Trophoblast cell (in vitro differentiated cells and primary cell): ENCODE data around the gene SEC61B.

Source experiments
- DNase-seq, 2 donors: peaks; one replicate each; pipeline ENCODE4 v3.0.0-alpha.2; 2016
- H2AFZ ChIP-seq: 2 replicates; pipeline ENCODE4 v1.6.1; 2013; ENCODE audit warnings: low read length, moderate library complexity, mild to moderate bottlenecking; ENCODE audit not compliant: insufficient read depth, poor library complexity
- H2AK5ac ChIP-seq: 2 replicates; pipeline ENCODE4 v1.6.1; 2013; ENCODE audit warnings: mild to moderate bottlenecking, low read length
- H2BK120ac ChIP-seq: 2 replicates; pipeline ENCODE4 v1.6.1; 2013; ENCODE audit warnings: low read length, mild to moderate bottlenecking, moderate library complexity; ENCODE audit not compliant: insufficient read depth, poor library complexity
- H2BK12ac ChIP-seq: 2 replicates; pipeline ENCODE4 v1.6.1; 2013; ENCODE audit warnings: mild to moderate bottlenecking, low read length, moderate library complexity
- H2BK5ac ChIP-seq: 2 replicates; pipeline ENCODE4 v1.6.1; 2013; ENCODE audit warnings: low read length, low read depth, moderate library complexity, mild to moderate bottlenecking; ENCODE audit not compliant: poor library complexity
- H3K14ac ChIP-seq: 2 replicates; pipeline ENCODE4 v1.6.1; 2013; ENCODE audit warnings: mild to moderate bottlenecking, low read length
- H3K18ac ChIP-seq: 2 replicates; pipeline ENCODE4 v1.6.1; 2013; ENCODE audit warnings: mild to moderate bottlenecking, low read length
- H3K23ac ChIP-seq: 2 replicates; pipeline ENCODE4 v1.6.1; 2013; ENCODE audit warnings: low read length
- H3K27ac ChIP-seq: 2 replicates; pipeline ENCODE4 v1.5.1; 2013; ENCODE audit warnings: low read depth, mild to moderate bottlenecking, inconsistent platforms, low read length, moderate library complexity
- H3K27me3 ChIP-seq: 2 replicates; pipeline ENCODE4 v1.6.1; 2013; ENCODE audit warnings: inconsistent platforms, mild to moderate bottlenecking, low read length, moderate library complexity; ENCODE audit not compliant: insufficient read depth
- H3K36me3 ChIP-seq, 2 experiments: 1 replicate in 1 of 2; 2 replicates in 1 of 2; pipeline ENCODE4 v1.6.1; 2013; ENCODE audit warnings: low read length in 2 of 2, mild to moderate bottlenecking in 2 of 2, moderate library complexity in 1 of 2; ENCODE audit not compliant: insufficient read depth in 2 of 2, control insufficient read depth in 1 of 2
- H3K4ac ChIP-seq: 2 replicates; pipeline ENCODE4 v1.6.1; 2013; ENCODE audit warnings: low read depth, mild to moderate bottlenecking, low read length, moderate library complexity
- H3K4me1 ChIP-seq, 2 experiments: 1 replicate in 1 of 2; 2 replicates in 1 of 2; pipeline ENCODE4 v1.6.1; 2013; ENCODE audit warnings: low read length in 2 of 2, mild to moderate bottlenecking in 2 of 2, moderate library complexity in 1 of 2; ENCODE audit not compliant: insufficient read depth in 2 of 2, control insufficient read depth in 1 of 2
- H3K4me2 ChIP-seq: 2 replicates; pipeline ENCODE4 v1.6.1; 2013; ENCODE audit warnings: inconsistent platforms, mild to moderate bottlenecking, low read length, moderate library complexity
- H3K4me3 ChIP-seq: 2 replicates; pipeline ENCODE4 v1.5.1; 2013; ENCODE audit warnings: mild to moderate bottlenecking, low read depth, low read length, inconsistent platforms
- H3K79me1 ChIP-seq: one replicate; pipeline ENCODE4 v1.6.1; 2013; ENCODE audit warnings: low read length
- H3K79me2 ChIP-seq: 2 replicates; pipeline ENCODE4 v1.6.1; 2013; ENCODE audit warnings: low read length, mild to moderate bottlenecking; ENCODE audit not compliant: control insufficient read depth, insufficient read depth, poor library complexity
- H3K9ac ChIP-seq: 2 replicates; pipeline ENCODE4 v1.6.1; 2013; ENCODE audit warnings: mild to moderate bottlenecking, low read length
- H3K9me3 ChIP-seq: 2 replicates; pipeline ENCODE4 v1.6.1; 2013; ENCODE audit warnings: low read depth, mild to moderate bottlenecking, control low read depth, inconsistent platforms, low read length; ENCODE audit not compliant: insufficient read depth
- H4K12ac ChIP-seq: 2 replicates; pipeline ENCODE4 v1.6.1; 2013; ENCODE audit warnings: low read depth, mild to moderate bottlenecking, low read length, moderate library complexity
- H4K8ac ChIP-seq: 2 replicates; pipeline ENCODE4 v1.6.1; 2013; ENCODE audit warnings: low read depth, mild to moderate bottlenecking, low read length, moderate library complexity
- H4K91ac ChIP-seq: one replicate; pipeline ENCODE4 v1.6.1; 2013; ENCODE audit warnings: low read depth, mild to moderate bottlenecking, low read length, moderate library complexity
- WGBS: extraction: QIAGEN DNeasy Blood & Tissue Kit; methylation state at CpG from one replicate; pipeline ENCODE4 v1.1.7; 2013; ENCODE audit warnings: missing lambda C conversion rate; ENCODE audit not compliant: insufficient read length, insufficient coverage; ENCODE audit errors: extremely low coverage; 5-methylcytosine and 5-hydroxymethylcytosine counted together

SEC61B gene

DNA sequence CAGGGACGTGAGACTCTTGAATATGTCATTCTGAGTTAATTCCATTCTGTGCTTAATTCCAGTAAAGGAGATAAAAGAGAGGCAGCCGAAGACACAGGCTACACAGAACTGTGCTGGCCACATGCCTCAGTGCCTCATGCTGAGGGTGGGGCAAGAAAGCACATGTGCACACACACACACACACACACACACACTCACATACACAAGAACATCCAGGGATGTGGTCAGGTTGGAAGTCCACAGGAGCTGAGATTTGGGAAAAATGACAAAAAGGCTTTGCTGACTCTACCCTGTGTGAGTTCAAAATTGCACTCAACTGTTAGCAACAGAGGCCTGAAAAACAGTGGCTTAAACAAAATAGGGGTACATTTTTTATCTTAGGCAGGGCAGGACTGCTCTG lies 40.9 kb upstream of the SEC61B start:
- Histone ChIP-seq H3K79me1 (no peaks in the 10 kb centered on the region), H3K27ac (no peak overlapping the region), H3K9me3 (peaks cover 1% of the 10 kb centered on the region), H3K79me2 (no peaks in the 10 kb centered on the region), H3K23ac (no peak overlapping the region), H3K18ac (no peak overlapping the region), H3K4me1 (no peaks in the 10 kb centered on the region), H2BK5ac (no peak overlapping the region), H3K9ac (no peak overlapping the region), H4K91ac (no peak overlapping the region), H2AK5ac (no peak overlapping the region), H3K4me2 (no peak overlapping the region), H4K8ac (no peak overlapping the region), H3K27me3 (no peaks in the 10 kb centered on the region), H2BK12ac (no peak overlapping the region), H4K12ac (no peak overlapping the region), H3K14ac (no peak overlapping the region), H2AFZ (no peak overlapping the region), H3K36me3 (no peaks in the 10 kb centered on the region), H3K4ac (no peak overlapping the region), H3K4me3 (no peak overlapping the region), H2BK120ac (no peak overlapping the region)
- no CpG with 5 or more reads among the region's 2 CpGs for WGBS
- no peak for DNase-seq

DNA sequence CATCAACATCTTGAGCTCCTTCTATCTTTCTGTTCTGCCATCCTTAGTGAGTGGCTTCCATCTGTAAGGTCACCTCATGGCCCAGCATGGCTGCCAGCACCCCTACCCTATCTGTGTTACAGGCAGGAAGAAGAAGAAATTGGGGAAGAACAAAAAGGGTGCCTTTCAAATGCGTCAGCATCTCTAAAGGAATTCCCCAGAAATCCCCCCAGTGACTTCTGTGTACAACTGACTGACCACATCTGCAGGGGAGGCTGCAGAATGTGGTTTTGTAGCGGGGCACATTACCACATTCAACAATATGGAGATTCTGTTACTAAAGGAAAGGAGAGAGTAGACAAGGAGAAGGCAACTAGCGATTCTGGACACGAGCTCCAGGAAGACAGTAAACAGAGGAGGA lies 40.5 kb upstream of the SEC61B start:
- H3K79me2 ChIP-seq, result no peaks in the 10 kb centered on the region
- no peaks in the 10 kb centered on the region for H3K27me3 ChIP-seq
- H3K9ac ChIP-seq, result no peak overlapping the region
- no peak overlapping the region for H3K14ac ChIP-seq
- H3K23ac ChIP-seq, result no peak overlapping the region
- H3K9me3 ChIP-seq, result peaks cover 1% of the 10 kb centered on the region
- no peak overlapping the region for H2AFZ ChIP-seq
- H4K91ac ChIP-seq, result no peak overlapping the region
- H2BK5ac ChIP-seq, result no peak overlapping the region
- no peaks in the 10 kb centered on the region for H3K79me1 ChIP-seq
- DNase-seq, result peak; percentile 20 to 34
- no peak overlapping the region for H2BK12ac ChIP-seq
- no peak overlapping the region for H2AK5ac ChIP-seq
- no peaks in the 10 kb centered on the region for H3K36me3 ChIP-seq
- no peak overlapping the region for H3K4me2 ChIP-seq
- no peak overlapping the region for H4K8ac ChIP-seq
- no peak overlapping the region for H2BK120ac ChIP-seq
- WGBS, result no CpG with 5 or more reads among the region's 4 CpGs
- H4K12ac ChIP-seq, result no peak overlapping the region
- H3K18ac ChIP-seq, result no peak overlapping the region
- no peak overlapping the region for H3K4me3 ChIP-seq
- no peak overlapping the region for H3K27ac ChIP-seq
- H3K4me1 ChIP-seq, result no peaks in the 10 kb centered on the region
- H3K4ac ChIP-seq, result no peak overlapping the region

DNA sequence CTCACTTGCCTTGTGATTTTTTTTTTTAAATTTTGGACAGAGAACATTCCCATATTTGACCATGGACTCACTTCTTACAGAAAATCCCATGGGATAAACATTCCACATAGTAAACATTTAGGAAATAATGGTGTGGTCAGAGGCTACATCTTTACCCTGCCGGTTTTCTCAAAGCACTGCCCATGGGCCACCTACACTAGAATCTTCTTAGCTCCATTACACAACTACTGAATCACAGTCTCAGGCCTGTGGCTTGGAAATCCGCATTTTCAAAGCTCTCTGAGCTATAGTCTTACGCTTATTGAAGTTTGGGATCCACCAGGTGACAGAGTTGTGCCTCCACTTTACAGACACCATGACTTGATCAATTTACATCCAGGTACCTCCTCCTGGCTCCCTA lies 39.7 kb upstream of the SEC61B start:
- Histone ChIP-seq H3K4me2 (no peak overlapping the region), H3K79me1 (no peaks in the 10 kb centered on the region), H3K9me3 (peaks cover 1% of the 10 kb centered on the region), H2BK5ac (no peak overlapping the region), H3K18ac (no peak overlapping the region), H3K27me3 (no peaks in the 10 kb centered on the region), H4K12ac (no peak overlapping the region), H2AFZ (no peak overlapping the region), H3K36me3 (no peaks in the 10 kb centered on the region), H3K79me2 (no peaks in the 10 kb centered on the region), H3K4ac (no peak overlapping the region), H3K27ac (no peak overlapping the region), H3K4me3 (no peak overlapping the region), H4K8ac (no peak overlapping the region), H2AK5ac (no peak overlapping the region), H3K23ac (no peak overlapping the region), H3K4me1 (no peaks in the 10 kb centered on the region), H3K14ac (no peak overlapping the region), H2BK120ac (no peak overlapping the region), H3K9ac (no peak overlapping the region), H2BK12ac (no peak overlapping the region), H4K91ac (no peak overlapping the region)
- WGBS, result no CpG with 5 or more reads among the region's 3 CpGs
- no peak for DNase-seq

DNA sequence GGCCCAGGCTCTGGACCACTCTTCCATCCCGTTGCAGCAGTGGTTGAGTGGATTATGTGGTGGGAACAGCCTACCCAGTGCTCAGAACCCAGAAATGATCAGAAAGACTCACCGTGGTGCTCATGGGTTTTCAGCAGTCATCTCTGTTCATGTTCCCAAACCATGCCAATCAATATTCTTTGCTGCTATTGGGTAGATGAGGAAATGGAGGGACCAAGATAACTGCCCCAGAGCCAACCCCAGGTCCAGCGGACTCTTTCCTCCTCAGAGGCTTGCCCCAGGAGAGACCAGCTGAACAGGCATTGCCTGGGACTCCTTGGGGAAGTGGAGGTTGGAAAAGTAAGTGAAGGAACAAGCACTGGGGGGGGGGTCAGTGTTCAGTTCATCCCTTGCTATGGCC lies 38.5 kb upstream of the SEC61B start:
- Histone ChIP-seq H2BK120ac (no peak overlapping the region), H2BK5ac (no peak overlapping the region), H3K4me3 (no peak overlapping the region), H3K79me2 (no peaks in the 10 kb centered on the region), H4K91ac (no peak overlapping the region), H2BK12ac (no peak overlapping the region), H3K27me3 (no peaks in the 10 kb centered on the region), H3K4me1 (no peaks in the 10 kb centered on the region), H3K79me1 (no peaks in the 10 kb centered on the region), H2AK5ac (no peak overlapping the region), H3K9ac (no peak overlapping the region), H3K14ac (no peak overlapping the region), H3K23ac (no peak overlapping the region), H3K27ac (no peak overlapping the region), H3K18ac (no peak overlapping the region), H3K9me3 (no peaks in the 10 kb centered on the region), H3K4me2 (no peak overlapping the region), H4K12ac (no peak overlapping the region), H3K36me3 (no peaks in the 10 kb centered on the region), H2AFZ (no peak overlapping the region), H4K8ac (no peak overlapping the region), H3K4ac (no peak overlapping the region)
- DNase-seq, result no peak
- no CpG with 5 or more reads among the region's 3 CpGs for WGBS
